ENCODE results near the gene RALGPS1.

The RALGPS1 gene

GRCh38 chr9:127224178-127224882 is 309.7 kb downstream of the RALGPS1 start:
- DNase-seq (ENCODE audit: low read depth): peak; percentile 5

DNA sequence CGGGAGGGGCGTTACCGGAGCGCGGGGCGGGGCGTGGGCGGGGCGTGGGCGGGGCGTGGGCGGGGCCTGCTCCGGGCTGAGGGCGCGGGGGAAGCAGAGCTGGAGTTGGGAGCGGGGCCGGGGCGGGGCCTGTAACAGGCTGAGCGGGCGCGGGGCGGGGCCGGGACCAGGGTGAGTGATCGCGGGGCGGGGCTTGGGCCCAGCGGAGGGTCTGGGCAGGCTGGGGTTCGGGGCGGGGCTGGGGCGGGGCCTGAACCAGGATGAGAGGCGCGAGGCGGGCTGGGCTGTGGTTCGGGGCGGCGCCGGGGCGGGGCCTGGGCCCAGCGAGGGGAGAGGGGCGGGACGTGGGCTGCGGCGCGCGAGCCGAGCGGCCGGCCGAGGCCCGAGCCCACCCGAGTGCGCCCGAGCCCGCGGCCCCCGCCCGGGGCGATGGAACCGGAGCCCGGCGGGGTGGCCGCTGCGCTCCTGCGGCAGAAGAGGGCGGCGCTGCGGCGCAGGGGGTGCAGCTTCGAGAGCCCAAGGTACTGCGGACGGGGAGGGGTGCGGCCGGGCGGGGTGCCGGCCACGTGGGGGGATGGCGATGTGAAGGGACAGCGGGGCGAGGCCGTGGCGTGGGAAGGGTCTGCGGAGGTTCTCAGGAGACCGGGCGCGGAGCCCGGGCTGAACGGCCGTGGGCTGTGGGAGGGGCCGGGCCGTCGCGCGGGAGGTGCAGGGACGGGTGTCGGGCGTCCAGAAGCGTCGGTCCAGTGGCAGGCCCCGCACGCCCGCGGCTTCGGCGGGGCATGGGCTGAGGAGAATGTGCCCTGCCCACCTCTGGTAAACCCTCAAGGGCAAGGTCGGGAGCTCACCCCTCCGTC is 310.5 kb downstream of the RALGPS1 start:
- peak; percentile 49 for DNase-seq (ENCODE audit: low read depth)

DNA sequence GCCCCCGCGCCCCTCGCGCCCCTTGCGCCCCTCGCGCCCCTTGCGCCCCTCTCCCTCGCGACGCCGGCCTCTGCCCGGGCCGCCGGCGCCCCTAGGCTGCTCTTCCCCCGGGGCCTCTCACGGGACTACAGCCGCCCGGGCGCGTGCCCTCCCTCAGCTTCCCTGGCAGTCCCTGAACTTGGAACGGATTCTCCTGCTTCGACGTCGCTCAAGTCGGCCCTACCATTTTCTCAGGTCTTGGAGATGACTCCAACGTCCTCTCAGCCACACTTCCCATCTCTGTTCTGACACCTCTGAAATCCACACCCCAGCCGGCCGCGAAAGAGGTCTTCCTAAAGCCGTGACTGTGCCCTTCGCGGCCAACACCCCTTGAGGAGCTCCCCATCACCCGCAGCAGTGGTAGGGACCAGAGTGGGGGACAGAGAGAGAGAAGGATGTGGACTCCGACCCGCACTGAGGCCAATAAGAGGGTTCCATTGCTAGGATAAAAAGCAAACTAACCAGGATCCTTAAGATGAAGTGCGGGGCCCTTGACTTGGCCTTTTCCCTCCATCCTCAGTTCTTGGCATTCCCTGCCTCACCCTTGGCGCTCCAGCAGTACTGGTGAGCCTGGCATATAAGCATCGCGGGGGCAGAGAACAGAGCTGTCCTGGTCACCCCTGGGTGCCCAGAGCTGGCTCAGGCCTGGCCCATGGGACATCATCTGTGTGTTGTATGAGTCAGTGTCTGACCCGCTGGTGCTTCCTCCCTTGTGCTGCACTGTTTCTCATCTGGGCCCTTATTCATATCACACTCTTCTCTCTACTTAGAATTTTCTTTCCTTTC is 311.4 kb downstream of the RALGPS1 start:
- no peak for DNase-seq (ENCODE audit: low read depth)

GRCh38 chr9:127229691-127230417 is 315.3 kb downstream of the RALGPS1 start:
- no peak for DNase-seq (ENCODE audit: low read depth)

DNA sequence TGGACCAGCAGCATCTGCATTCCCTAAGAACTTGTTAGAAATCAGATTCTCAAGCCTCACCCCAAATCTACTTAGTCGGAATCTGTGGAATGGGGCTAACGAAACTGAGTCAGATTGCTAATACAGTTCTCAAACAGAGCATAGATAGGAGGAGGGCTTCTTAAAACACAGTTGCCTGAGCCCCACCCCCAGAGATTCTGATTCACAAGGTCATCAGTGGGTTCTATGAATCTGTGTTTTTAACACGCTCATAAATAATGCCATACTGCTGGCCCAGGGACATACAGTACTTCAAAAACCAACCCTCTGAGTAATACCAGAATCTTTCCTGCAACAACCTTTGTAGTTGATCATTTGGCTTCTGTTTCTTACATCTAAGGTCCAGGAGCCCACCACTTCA is 317.1 kb downstream of the RALGPS1 start:
- no peak for DNase-seq (ENCODE audit: low read depth)

GRCh38 chr9:127232833-127233549 is 318.4 kb downstream of the RALGPS1 start:
- DNase-seq (ENCODE audit: low read depth): no peak

DNA sequence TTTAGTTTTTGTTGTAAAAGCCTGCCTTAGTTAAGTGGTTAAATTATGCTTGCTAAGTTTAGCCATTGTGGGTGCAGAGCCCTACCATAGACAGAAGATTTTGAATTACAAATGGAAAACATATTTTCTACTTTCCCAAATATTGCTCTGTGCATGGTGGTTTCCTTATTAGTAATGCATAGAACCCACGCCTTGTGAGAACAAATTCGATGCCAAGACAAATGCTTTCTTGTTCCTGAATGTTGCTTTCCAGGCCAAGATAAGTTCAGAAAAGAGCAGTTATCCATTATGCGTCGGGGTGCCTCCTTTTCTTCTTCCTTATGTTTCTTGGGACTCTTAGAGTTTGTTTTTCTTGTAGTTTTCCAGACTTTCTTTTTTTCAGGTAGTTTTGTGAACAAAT is 319.0 kb downstream of the RALGPS1 start:
- no peak for DNase-seq (ENCODE audit: low read depth)

- DNase-seq (ENCODE audit: low read depth): no peak
Observed at GRCh38 chr9:127233989-127234388, 319.4 kb downstream of the RALGPS1 start.

- DNase-seq (ENCODE audit: low read depth): no peak
Observed at GRCh38 chr9:127237801-127238200, 323.2 kb downstream of the RALGPS1 start.

DNA sequence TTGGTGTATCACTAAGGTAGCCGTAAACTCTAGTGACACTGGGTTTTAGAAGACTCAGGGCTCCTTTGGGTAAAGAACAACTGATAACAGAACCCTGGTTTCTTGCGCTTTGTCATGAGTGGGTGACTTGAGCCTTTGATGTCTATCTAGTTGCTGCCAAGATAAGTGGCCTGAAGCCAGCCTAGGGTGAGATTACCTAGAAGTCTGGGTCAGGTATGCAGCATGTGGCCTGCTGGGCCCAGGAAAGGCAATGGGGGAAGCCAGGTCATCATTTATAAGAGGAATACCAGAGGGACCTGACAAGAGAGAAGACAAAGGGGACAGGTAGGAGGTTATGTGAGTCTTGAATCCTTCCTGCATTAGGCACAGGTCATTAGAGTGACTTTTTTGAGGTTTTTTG is 326.8 kb downstream of the RALGPS1 start:
- DNase-seq (ENCODE audit: low read depth): no peak

DNA sequence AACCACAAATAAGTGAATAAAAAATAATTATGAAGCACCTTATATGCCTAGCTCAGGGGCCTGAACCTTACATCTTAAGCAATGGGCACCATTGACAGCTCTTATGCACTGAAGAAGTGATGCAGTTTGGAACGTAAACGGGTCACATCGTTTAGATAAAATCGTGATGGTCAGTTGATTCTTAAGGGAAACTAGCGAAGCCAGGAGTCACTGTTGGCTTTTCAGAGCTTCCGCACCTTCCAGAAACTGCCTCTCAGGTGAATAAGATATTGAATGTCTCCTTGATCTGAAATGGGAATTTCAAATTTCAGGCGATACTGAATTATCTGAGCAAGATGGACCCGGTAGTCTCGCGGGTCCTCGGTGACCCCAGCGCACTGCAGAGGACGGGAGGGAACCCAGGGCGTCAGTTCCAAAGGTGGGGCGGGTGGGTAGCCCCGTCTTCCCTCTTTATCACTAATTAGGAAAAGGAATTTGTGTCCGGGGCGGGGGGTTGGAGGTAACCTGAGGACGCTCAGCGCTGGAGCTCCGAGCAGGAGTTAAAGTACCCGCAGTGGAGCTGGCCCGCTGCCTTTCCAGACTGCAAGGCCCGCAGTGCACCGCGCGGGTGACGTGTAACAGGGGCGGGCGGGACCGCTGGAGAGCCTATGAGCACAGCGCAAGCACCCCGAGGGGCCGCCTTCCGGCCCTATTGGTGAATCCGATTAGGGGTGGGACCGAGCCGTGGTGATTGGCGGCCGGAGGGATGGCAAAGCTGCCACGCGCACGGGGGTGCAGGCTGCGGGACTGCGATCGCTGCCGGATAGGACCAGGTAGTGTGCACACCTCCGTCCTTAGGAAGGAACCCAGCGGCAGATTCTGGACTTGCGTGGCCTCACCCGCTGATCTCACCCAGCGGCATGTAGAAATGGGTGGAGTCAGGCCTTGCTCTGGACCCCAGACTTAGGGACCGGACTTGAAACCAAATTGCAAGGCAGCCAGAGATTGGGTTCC is 330.3 kb downstream of the RALGPS1 start:
- no peak for DNase-seq (ENCODE audit: low read depth)

DNA sequence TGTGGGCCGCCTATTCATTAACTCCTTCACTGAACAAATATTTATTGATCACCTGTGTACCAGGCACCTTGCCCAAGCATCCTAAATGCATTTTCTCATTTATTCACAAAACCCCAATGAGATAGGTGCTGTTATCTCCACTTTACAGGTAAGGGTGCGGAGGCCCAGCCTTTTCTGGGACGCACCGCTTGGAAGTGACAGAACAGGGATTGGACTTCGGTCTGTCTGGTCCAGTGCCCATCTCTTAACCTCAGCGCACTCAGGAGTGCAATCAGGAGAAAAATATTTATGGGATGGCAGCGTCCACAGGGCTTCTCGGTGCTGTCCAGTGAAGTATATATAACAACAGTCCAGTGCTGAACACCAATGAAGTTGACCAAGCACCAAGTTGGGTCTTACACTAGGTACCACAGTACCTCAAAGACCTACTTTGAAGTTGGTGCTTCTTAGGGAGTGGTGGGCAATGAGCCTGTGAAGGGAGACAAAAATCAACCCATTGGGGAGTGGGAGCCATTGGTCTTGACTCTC is 331.1 kb downstream of the RALGPS1 start:
- no peak for DNase-seq (ENCODE audit: low read depth)

- DNase-seq (ENCODE audit: low read depth): no peak
Observed at GRCh38 chr9:127248241-127248640, 333.7 kb downstream of the RALGPS1 start.

GRCh38 chr9:127249877-127250276 is 335.3 kb downstream of the RALGPS1 start:
- no peak for DNase-seq (ENCODE audit: low read depth)

DNA sequence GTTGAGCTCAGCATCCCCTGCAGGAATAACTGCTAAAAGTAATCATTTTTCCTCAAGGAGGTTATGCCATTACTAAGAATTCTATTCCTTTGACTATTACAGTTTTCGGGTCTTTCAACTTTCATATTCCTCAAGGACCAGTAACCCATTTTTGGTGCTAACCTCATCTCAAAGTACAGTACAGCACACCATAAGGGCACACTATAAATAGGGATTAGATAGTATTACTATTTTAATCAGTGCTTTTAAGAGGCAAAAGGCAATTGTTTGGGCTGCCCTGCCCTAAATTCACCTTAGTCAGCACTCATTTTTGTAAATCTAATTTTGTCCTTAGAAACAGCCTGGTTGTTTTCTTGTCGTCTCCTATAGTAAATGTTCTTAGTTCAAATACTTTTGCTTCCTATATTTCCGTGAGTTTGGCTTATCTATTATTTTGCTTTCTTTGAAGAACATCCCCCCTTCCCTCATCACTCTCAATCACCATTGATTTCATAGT is 336.4 kb downstream of the RALGPS1 start:
- DNase-seq (ENCODE audit: low read depth): no peak

DNA sequence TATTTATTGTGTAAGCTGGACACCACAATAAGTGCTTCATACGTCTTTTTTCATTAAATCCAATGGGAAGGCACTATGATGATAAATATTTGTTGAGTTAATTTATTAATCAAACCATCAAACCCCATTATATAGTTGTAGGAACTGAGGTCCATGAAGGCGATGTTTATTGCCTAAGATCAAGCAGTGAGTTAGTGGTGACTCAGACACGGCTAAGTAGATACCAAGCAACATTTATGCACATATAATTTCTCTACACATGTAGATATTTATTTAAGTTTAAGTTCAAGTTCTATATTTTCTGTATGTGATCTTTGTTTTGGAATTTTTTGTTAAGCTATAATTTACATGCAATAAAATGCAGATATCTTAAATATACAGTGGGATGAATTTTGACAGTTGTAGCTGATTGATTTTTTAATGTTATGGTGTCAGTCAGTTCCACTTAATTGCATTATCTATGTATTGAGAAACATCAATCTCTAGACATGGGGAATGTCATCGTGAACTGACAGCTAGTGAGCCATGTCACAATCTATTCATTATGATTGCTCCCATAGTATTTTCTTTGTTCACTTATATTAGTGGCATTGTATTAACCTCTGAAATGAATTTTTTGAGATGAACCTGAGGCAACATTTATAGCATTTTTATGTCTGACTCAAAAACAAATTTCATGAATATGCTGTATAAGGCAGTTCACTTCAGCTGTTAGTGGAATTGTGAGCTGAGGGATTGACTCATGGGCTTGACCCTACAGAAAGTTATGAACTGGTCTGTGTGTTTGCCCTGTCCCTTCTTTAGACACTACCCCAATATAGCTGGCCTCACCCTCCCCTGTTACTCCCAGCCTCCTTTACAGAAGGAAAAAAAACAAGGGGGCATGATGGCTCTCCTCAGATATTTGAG is 338.1 kb downstream of the RALGPS1 start:
- DNase-seq (ENCODE audit: low read depth): no peak

DNA sequence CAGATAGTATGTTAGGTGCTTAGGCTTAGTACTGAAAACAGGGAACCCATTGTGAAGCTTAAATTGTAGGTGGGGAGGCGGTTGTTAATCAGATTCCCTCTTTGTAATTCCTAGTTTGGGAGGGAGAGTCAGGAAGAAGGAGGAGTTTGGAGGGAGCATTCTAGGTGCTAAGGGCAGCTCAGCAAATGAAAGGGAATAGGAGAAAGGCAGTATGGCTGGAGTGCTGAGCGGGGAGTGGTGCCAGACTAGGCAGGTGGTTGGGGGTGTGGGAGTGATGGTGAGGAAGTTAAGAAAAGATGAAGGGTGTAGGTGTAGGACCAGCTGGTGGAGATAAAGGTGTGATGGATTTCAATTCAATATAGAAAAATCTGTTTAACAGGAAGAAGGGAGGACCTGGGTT is 338.9 kb downstream of the RALGPS1 start:
- DNase-seq (ENCODE audit: low read depth): no peak

- DNase-seq (ENCODE audit: low read depth): no peak
Observed at GRCh38 chr9:127255692-127256091, 341.1 kb downstream of the RALGPS1 start.

All from CMK (cell line).